ENCODE measurements around the gene NOTO.

GRCh38 chr2:73260338-73260984 lies 58.1 kb downstream of the NOTO start:
- TF ChIP-seq, protein P1, sequence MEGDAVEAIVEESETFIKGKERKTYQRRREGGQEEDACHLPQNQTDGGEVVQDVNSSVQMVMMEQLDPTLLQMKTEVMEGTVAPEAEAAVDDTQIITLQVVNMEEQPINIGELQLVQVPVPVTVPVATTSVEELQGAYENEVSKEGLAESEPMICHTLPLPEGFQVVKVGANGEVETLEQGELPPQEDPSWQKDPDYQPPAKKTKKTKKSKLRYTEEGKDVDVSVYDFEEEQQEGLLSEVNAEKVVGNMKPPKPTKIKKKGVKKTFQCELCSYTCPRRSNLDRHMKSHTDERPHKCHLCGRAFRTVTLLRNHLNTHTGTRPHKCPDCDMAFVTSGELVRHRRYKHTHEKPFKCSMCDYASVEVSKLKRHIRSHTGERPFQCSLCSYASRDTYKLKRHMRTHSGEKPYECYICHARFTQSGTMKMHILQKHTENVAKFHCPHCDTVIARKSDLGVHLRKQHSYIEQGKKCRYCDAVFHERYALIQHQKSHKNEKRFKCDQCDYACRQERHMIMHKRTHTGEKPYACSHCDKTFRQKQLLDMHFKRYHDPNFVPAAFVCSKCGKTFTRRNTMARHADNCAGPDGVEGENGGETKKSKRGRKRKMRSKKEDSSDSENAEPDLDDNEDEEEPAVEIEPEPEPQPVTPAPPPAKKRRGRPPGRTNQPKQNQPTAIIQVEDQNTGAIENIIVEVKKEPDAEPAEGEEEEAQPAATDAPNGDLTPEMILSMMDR (IDR thresholded peaks at IDR 0.05; ENCODE audit: low read length), result peak; percentile 29
- no peak for TF ChIP-seq EZH2phosphoT487 (IDR thresholded peaks at IDR 0.05; ENCODE audit: low read length)
- no peak for TF ChIP-seq EZH2 (optimal IDR thresholded peaks at IDR 0.05; ENCODE audit: low read depth, low read length)

Measured in MM.1S (cell line).